Right lobe of liver (tissue), 4 donors: Measurements from ENCODE around the gene NEURL4.

Experiments
- POLR2A ChIP-seq: fragments of 450-650 bp; IDR thresholded peaks from one replicate; pipeline ENCODE4 v1.6.1; 2017; ENCODE audit warnings: antibody characterized with exemption, mild to moderate bottlenecking
- TF ChIP-seq, protein P1 (sequence below), 4 donors: fragments of 200-600 bp in 3 of 4; fragments of 450-650 bp in 1 of 4; IDR thresholded peaks; one replicate each; pipeline versions ENCODE4 v1.5.1 to v1.8.0; 2016 to 2022; ENCODE audit warnings: antibody characterized with exemption in 4 of 4, mild to moderate bottlenecking in 2 of 4
- donor health status: DM: no; HTN: no; CAD: no.
- donor health status: DM: no; HTN: no; CAD: no.
- donor health status: DM: no; HTN: yes; CAD: no.

DNA sequence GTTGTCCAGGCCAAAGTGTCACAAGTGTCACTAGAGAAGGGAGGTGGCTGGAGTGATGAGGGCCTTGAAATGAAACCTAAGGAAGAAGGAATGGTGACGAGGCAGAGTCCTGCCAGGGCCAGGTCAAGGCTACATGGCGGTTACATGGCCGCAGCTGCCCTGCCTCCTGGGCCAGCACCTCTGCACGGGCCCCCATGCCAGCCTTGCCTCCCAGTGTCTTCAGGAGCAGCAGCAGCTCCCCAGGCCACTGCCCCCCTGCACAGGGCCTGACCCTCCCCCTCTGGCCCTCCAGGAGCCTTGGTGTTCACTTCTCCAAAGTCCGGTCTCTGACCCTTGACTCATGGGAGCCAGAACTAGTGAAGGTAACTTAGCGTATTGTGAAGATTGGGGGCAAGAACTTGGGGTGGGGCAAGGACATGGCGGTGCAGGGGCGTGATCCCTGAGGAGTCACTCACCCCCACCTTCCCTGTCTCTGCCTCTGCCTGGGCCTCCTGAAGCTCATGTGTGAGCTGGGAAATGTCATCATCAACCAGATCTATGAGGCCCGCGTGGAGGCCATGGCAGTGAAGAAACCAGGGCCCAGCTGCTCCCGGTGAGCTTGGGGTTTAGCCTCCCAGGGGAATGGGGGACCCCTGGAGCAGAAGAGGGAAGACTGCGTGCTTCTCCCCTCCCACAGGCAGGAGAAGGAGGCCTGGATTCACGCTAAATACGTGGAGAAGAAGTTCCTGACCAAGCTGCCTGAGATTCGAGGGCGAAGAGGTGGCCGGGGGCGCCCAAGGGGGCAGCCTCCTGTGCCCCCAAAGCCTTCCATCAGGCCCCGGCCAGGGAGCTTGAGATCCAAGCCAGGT lies 18.7 kb upstream of the NEURL4 start:
- TF ChIP-seq, protein P1, sequence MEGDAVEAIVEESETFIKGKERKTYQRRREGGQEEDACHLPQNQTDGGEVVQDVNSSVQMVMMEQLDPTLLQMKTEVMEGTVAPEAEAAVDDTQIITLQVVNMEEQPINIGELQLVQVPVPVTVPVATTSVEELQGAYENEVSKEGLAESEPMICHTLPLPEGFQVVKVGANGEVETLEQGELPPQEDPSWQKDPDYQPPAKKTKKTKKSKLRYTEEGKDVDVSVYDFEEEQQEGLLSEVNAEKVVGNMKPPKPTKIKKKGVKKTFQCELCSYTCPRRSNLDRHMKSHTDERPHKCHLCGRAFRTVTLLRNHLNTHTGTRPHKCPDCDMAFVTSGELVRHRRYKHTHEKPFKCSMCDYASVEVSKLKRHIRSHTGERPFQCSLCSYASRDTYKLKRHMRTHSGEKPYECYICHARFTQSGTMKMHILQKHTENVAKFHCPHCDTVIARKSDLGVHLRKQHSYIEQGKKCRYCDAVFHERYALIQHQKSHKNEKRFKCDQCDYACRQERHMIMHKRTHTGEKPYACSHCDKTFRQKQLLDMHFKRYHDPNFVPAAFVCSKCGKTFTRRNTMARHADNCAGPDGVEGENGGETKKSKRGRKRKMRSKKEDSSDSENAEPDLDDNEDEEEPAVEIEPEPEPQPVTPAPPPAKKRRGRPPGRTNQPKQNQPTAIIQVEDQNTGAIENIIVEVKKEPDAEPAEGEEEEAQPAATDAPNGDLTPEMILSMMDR (IDR thresholded peaks at IDR 0.05) = no peak
- TF ChIP-seq POLR2A = no peak
